Liver (tissue), 9 donors: ENCODE results near the gene NFIB. TPM values are rescaled to one million over a fixed set of nuclear protein-coding genes. Genes with fewer than 3 reads are reported as not detected.

Experiments used
- DNase-seq: peaks from one replicate; pipeline ENCODE4 v3.0.0-alpha.2; 2017; ENCODE audit warnings: low spot score
- H3K27ac ChIP-seq, 2 donors: one replicate each; pipeline ENCODE4 v1.7.0; 2013; ENCODE audit warnings: inconsistent platforms in 2 of 2, low read length in 2 of 2, control low read depth in 1 of 2, low read depth in 1 of 2, mild to moderate bottlenecking in 1 of 2
- H3K27me3 ChIP-seq, 4 donors: one replicate each; pipeline versions ENCODE4 v1.6.1 to v1.7.0; 2013; ENCODE audit warnings: low read length in 3 of 4, inconsistent platforms in 1 of 4, mild to moderate bottlenecking in 1 of 4, moderate library complexity in 1 of 4; ENCODE audit not compliant: control insufficient read depth in 4 of 4, insufficient read depth in 4 of 4
- H3K36me3 ChIP-seq, 4 donors: one replicate each; pipeline versions ENCODE4 v1.6.1 to v1.7.0; 2013; ENCODE audit warnings: low read length in 3 of 4, mild to moderate bottlenecking in 3 of 4, low read depth in 1 of 4, moderate library complexity in 1 of 4; ENCODE audit not compliant: control insufficient read depth in 4 of 4, insufficient read depth in 3 of 4
- H3K4me1 ChIP-seq, 4 donors: one replicate each; pipeline versions ENCODE4 v1.6.1 to v1.7.0; 2013; ENCODE audit warnings: low read length in 3 of 4, mild to moderate bottlenecking in 3 of 4, moderate library complexity in 1 of 4; ENCODE audit not compliant: control insufficient read depth in 4 of 4, insufficient read depth in 4 of 4
- H3K4me3 ChIP-seq, 3 donors: one replicate each; pipeline versions ENCODE4 v1.6.1 to v1.7.0; 2013; ENCODE audit warnings: low read length in 3 of 3, control low read depth in 1 of 3, low read depth in 1 of 3, mild to moderate bottlenecking in 1 of 3
- H3K9ac ChIP-seq, 2 donors: one replicate each; pipeline ENCODE4 v1.7.0; 2013; ENCODE audit warnings: low read length in 2 of 2, mild to moderate bottlenecking in 2 of 2, moderate library complexity in 2 of 2, control low read depth in 1 of 2, low read depth in 1 of 2
- H3K9me3 ChIP-seq, 4 donors: one replicate each; pipeline versions ENCODE4 v1.6.1 to v1.7.0; 2013; ENCODE audit warnings: low read length in 3 of 4; ENCODE audit not compliant: control insufficient read depth in 4 of 4
- ATF3 ChIP-seq: IDR thresholded peaks from 2 replicates; pipeline ENCODE4 v1.6.1; 2016; ENCODE audit warnings: antibody characterized with exemption
- CTCF ChIP-seq: fragments of 150-350 bp; IDR thresholded peaks from 2 replicates; pipeline ENCODE4 v1.5.1; 2017; ENCODE audit warnings: improper control_type of control experiment, low read depth, low read length; ENCODE audit not compliant: missing input control
- EGR1 ChIP-seq, 2 donors: IDR thresholded peaks; 2 replicates each; pipeline ENCODE4 v1.6.1; 2016 to 2018; ENCODE audit warnings: antibody characterized with exemption in 2 of 2, low read depth in 2 of 2
- FOXA1 ChIP-seq: IDR thresholded peaks from 2 replicates; pipeline ENCODE4 v1.6.1; 2016; ENCODE audit warnings: antibody characterized with exemption
- FOXA2 ChIP-seq: IDR thresholded peaks from 2 replicates; pipeline ENCODE4 v1.6.1; 2016; ENCODE audit warnings: antibody characterized with exemption
- GABPA ChIP-seq, 2 donors: IDR thresholded peaks in 1 of 2; conservative IDR thresholded peaks in 1 of 2; 2 replicates each; pipeline ENCODE4 v1.6.1; 2016; ENCODE audit warnings: antibody characterized with exemption in 2 of 2, mild to moderate bottlenecking in 1 of 2, moderate library complexity in 1 of 2
- HNF4A ChIP-seq, 2 donors: conservative IDR thresholded peaks; 2 replicates each; pipeline ENCODE4 v1.6.1; 2016; ENCODE audit warnings: antibody characterized with exemption in 2 of 2, mild to moderate bottlenecking in 2 of 2
- HNF4G ChIP-seq: IDR thresholded peaks from 2 replicates; pipeline ENCODE4 v1.6.1; 2016; ENCODE audit warnings: antibody characterized with exemption
- JUND ChIP-seq, 2 donors: IDR thresholded peaks; 2 replicates each; pipeline ENCODE4 v1.6.1; 2016; ENCODE audit warnings: antibody characterized with exemption in 2 of 2
- MAX ChIP-seq: IDR thresholded peaks from 2 replicates; pipeline ENCODE4 v1.6.1; 2016; ENCODE audit warnings: antibody characterized with exemption
- NR2F2 ChIP-seq: IDR thresholded peaks from 2 replicates; pipeline ENCODE4 v1.6.1; 2016; ENCODE audit warnings: antibody characterized with exemption
- RAD21 ChIP-seq, 2 donors: IDR thresholded peaks; 2 replicates each; pipeline ENCODE4 v1.6.1; 2016; ENCODE audit warnings: antibody characterized with exemption in 2 of 2, mild to moderate bottlenecking in 2 of 2
- REST ChIP-seq: IDR thresholded peaks from 2 replicates; pipeline ENCODE4 v1.6.1; 2016; ENCODE audit warnings: antibody characterized with exemption, mild to moderate bottlenecking
- RXRA ChIP-seq, 2 donors: IDR thresholded peaks; 2 replicates each; pipeline ENCODE4 v1.6.1; 2017 to 2018; ENCODE audit warnings: antibody characterized with exemption in 2 of 2, mild to moderate bottlenecking in 1 of 2
- SP1 ChIP-seq: IDR thresholded peaks from 2 replicates; pipeline ENCODE4 v1.6.1; 2018; ENCODE audit warnings: antibody characterized with exemption, mild to moderate bottlenecking
- TAF1 ChIP-seq: conservative IDR thresholded peaks from 2 replicates; pipeline ENCODE4 v1.6.1; 2016; ENCODE audit warnings: antibody characterized with exemption, mild to moderate bottlenecking
- YY1 ChIP-seq: IDR thresholded peaks from 2 replicates; pipeline ENCODE4 v1.6.1; 2016; ENCODE audit warnings: antibody characterized with exemption, mild to moderate bottlenecking
- ZBTB33 ChIP-seq: IDR thresholded peaks from 2 replicates; pipeline ENCODE4 v1.6.1; 2016; ENCODE audit warnings: antibody characterized with exemption
- WGBS: extraction: QIAGEN DNeasy Blood & Tissue Kit; methylation state at CpG from one replicate; pipeline ENCODE4 v1.1.7; 2013; 5-methylcytosine and 5-hydroxymethylcytosine counted together
- polyA plus RNA-seq, 2 donors: library from polyadenylated mRNA; stranded (reverse) in 1 of 2; unstranded in 1 of 2; fragments of 200-250 nt in 1 of 2; fragments of >200 nt in 1 of 2; fragmentation: Nextera tagmentation in 1 of 2; extraction: Ambion mirVana in 1 of 2; gene quantifications; one replicate each; pipeline versions ENCODE4 v1.2.1 to v1.2.3, GENCODE V29; 2013 to 2015
- total RNA-seq, 2 donors: library from RNA; depleted of rRNA; stranded (reverse); fragments of >200 nt; gene quantifications; one replicate each; pipeline ENCODE4 v1.2.3, GENCODE V29; 2014
- donor health status: healthy.
- donor health status: healthy.
- donor health status: healthy.
- donor health status: healthy.
- donor health status: healthy.

The NFIB gene
- total and polyA plus RNA-seq, 4 donors, result 3.2 to 23.2 (median 8.0) TPM

- WGBS, result 51% methylated on average over 6 of the region's 6 CpGs
- no peak overlapping the region for H3K27ac ChIP-seq
- no peak for DNase-seq
- no peak overlapping the region for H3K9ac ChIP-seq
- H3K4me1 ChIP-seq, result peaks cover 2 to 20% (median 11%) of the 10 kb centered on the region in 4 donors
- no peaks in the 10 kb centered on the region for H3K36me3 ChIP-seq
- no peak overlapping the region for H3K4me3 ChIP-seq
- TF ChIP-seq RXRA (IDR thresholded peaks at IDR 0.05) (no peak), REST (peak; percentile 81), NR2F2 (peak; percentile 95), GABPA (IDR thresholded peaks at IDR 0.05 in 1 of 2, conservative IDR thresholded peaks at IDR 0.05 in 1 of 2) (no peak), HNF4G (no peak), RAD21 (IDR thresholded peaks at IDR 0.05) (no peak), FOXA2 (no peak)
- H3K9me3 ChIP-seq, result peaks cover 0 to 3% (median 0%) of the 10 kb centered on the region in 4 donors
- H3K27me3 ChIP-seq, result peaks cover 0 to 20% (median 11%) of the 10 kb centered on the region in 4 donors
Observed at GRCh38 chr9:14341437-14342122, 27.6 kb upstream of the NFIB start.

GRCh38 chr9:14340994-14341393 lies 27.1 kb upstream of the NFIB start:
- Histone ChIP-seq H3K4me1 (peaks cover 0 to 14% (median 7%) of the 10 kb centered on the region in 4 donors), H3K27ac (no peak overlapping the region), H3K9me3 (peaks cover 0 to 3% (median 0%) of the 10 kb centered on the region in 4 donors), H3K9ac (no peak overlapping the region), H3K27me3 (peaks cover 0 to 16% (median 10%) of the 10 kb centered on the region in 4 donors), H3K36me3 (no peaks in the 10 kb centered on the region), H3K4me3 (no peak overlapping the region)
- no peak for TF ChIP-seq FOXA1
- no peak for TF ChIP-seq RXRA (IDR thresholded peaks at IDR 0.05)
- TF ChIP-seq MAX, result no peak
- TF ChIP-seq SP1, result no peak
- no peak for TF ChIP-seq HNF4G
- TF ChIP-seq GABPA (IDR thresholded peaks at IDR 0.05 in 1 of 2, conservative IDR thresholded peaks at IDR 0.05 in 1 of 2), result no peak
- TF ChIP-seq TAF1, result no peak
- TF ChIP-seq NR2F2, result no peak
- no peak for TF ChIP-seq FOXA2
- no peak for TF ChIP-seq ATF3
- TF ChIP-seq EGR1 (IDR thresholded peaks at IDR 0.05; ENCODE audit: low read depth in 2 of 2), result no peak
- no peak for TF ChIP-seq RAD21 (IDR thresholded peaks at IDR 0.05)
- TF ChIP-seq ZBTB33, result no peak
- TF ChIP-seq YY1, result no peak
- TF ChIP-seq CTCF, result no peak
- TF ChIP-seq REST, result no peak
- TF ChIP-seq JUND (IDR thresholded peaks at IDR 0.05), result no peak
- TF ChIP-seq HNF4A (conservative IDR thresholded peaks at IDR 0.05), result no peak
- 66% methylated on average over 3 of the region's 3 CpGs for WGBS
- DNase-seq, result no peak
